GM21723 (cell line): Measurements from ENCODE around the gene ERVMER34-1.

Experiments
- ATAC-seq: cut with Tn5 transposase; IDR thresholded peaks from one replicate; pipeline ENCODE4 v1.9.1; 2021; ENCODE audit warnings: mild to moderate bottlenecking, moderate library complexity; ENCODE audit not compliant: unreplicated experiment

The ERVMER34-1 gene, protein sequence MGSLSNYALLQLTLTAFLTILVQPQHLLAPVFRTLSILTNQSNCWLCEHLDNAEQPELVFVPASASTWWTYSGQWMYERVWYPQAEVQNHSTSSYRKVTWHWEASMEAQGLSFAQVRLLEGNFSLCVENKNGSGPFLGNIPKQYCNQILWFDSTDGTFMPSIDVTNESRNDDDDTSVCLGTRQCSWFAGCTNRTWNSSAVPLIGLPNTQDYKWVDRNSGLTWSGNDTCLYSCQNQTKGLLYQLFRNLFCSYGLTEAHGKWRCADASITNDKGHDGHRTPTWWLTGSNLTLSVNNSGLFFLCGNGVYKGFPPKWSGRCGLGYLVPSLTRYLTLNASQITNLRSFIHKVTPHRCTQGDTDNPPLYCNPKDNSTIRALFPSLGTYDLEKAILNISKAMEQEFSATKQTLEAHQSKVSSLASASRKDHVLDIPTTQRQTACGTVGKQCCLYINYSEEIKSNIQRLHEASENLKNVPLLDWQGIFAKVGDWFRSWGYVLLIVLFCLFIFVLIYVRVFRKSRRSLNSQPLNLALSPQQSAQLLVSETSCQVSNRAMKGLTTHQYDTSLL

GRCh38 chr4:52750819-52751486 is at the start of gene ERVMER34-1:
ERVMER34-1 (minus strand) TSS chr4:52751425; CDS start chr4:52745520, 5,905 bp downstream.
- ATAC-seq, result no peak

DNA sequence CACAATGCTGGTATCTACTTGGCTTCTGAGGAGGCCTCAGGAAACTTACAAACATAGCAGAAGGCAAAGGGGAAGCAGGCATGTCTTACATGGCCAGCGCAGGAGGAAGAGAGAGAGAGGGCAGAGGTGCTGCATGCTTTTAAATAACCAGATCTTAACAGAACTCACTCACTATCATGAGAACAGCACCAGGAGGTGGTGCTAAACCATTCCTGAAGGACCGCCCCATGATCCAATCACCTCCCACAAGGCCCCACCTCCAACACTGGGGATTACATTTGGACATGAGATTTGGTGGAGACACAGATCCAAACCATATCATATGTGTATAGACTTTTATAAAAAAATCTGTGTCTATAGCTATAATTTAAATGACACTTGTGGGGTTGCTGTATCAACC is 48.6 kb upstream of the ERVMER34-1 start:
- ATAC-seq, result no peak

- ATAC-seq, result no peak
Observed at GRCh38 chr4:52795533-52795932, 44.3 kb upstream of the ERVMER34-1 start.

GRCh38 chr4:52791936-52792335 is 40.7 kb upstream of the ERVMER34-1 start:
- ATAC-seq, result no peak

DNA sequence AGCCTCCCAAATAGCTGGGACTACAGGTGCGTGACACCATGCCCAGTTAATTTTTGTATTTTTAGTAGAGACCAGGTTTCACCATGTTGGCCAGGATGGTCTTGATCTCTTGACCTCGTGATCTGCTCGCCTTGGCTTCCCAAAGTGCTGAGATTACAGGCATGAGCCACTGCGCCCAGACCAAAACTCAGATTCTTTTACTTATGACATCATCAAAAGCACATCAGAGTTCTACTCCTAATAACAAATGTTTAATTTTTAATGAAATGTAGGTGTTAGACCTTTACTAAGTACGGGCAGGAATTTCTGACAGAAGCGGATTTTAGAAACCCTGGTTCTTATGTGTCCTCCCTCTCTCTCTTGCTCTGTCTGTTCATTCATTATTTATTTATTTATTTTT is 38.5 kb upstream of the ERVMER34-1 start:
- no peak for ATAC-seq

DNA sequence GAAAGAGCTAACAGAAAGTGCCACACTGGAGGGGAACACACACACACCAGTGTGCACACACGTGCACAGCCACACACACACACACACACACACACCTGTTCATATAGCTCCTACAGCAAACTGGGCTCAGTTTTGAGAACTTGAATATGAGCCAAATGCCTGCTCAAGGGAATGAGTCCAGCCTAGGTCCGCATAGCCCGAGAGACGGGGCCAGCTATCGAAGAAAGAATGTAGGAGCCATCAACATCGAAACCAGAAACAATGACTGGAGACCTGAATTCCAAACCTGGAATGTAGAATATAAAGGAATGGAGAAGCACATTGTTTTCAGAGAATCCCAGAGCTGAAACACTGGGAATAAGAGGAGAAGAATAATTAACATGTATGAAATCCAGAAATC is 37.6 kb upstream of the ERVMER34-1 start:
- ATAC-seq, result no peak

- no peak for ATAC-seq
Observed at GRCh38 chr4:52783069-52783468, 31.8 kb upstream of the ERVMER34-1 start.

DNA sequence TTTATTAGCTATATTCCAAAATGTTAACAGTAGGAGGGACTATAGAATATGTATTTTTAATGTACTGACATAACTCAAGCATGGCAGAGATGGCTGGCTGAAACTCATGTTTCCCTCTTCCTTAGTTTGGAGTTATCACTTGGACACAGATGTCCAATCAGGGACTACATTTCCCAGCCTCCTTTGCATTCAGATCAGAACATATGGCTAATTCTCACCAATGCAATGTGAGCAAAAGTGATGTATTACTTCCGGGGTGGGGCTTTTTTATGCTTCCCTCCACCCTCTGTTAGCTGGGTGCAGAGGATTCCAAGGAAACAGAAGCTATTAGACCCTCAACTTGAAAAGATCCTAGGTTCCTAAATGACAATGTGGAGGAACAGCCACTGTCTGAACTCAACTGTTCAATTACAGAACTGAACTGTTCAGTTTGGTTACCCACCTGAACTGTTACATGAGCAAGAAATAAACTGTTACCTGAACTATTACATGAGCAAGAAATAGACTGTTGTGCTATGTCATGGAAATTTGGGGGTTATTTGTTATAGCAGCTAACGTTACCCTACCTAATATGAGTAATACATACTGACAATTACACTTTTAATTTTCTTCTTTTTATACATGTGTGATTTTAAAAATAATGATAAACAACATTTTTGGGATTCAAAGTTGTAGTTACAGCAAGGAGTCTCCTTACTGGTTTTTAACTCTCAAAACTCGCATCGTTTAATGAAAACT is 29.6 kb upstream of the ERVMER34-1 start:
- no peak for ATAC-seq

DNA sequence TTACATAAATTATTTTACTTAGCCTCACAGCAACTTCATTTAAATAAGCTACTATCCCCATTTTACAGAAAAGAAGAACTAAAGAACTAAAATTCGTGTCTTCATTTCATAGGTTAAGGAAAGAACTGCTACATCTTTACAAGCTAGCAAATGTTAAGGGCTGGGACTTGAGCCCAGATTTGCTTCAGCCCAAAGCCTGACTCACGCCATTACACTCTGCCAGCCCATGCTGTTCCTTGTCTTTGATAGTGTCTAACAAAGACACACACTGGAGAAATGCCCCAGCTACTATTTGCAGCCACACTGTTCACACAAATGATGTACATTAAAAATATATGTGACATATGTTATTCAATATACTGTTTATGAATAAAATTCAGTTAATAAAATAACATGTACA is 29.0 kb upstream of the ERVMER34-1 start:
- ATAC-seq, result no peak

DNA sequence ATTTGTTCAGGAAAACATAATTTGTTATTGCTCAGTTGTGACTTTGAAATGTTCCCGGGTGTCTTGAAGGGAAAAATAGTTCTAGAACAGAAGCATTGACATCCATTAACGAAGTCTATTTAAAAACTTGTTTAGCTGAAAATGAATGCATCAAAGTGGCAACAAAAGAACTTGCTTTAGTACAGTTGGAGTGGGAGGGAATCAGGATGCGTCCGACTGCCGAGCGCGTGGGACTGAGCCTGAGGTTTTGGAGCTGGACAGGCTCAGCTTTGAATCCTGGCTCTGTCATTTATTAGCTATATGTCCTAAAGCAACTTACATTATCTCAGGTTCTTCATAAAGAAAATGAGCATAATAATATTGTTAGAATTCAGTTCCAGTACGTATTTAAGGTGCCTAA is 9.0 kb upstream of the ERVMER34-1 start:
- no peak for ATAC-seq

GRCh38 chr4:52755426-52755825 is 4.2 kb upstream of the ERVMER34-1 start:
- ATAC-seq, result no peak

DNA sequence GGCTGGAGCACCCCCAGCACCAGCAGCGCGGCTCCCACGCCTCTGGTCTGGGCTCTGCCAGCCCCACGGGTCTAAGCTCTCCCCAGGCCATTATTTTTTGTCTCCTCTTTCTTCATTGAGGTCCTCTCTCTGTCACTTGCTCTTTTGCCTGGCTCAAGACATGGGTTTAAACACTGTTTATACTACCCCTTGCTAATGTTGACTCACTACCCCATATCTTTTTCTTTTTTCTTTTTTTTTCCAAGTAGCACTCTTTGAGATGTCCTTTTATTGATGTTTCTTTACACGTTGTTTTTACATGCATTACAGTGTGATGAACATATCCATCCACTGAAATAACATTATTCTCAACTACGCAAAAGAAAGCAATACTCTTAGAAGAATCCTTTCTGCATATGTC is 1.7 kb upstream of the ERVMER34-1 start:
- no peak for ATAC-seq

GRCh38 chr4:52751487-52751911 is 274 bp upstream of the ERVMER34-1 start:
- ATAC-seq, result no peak

DNA sequence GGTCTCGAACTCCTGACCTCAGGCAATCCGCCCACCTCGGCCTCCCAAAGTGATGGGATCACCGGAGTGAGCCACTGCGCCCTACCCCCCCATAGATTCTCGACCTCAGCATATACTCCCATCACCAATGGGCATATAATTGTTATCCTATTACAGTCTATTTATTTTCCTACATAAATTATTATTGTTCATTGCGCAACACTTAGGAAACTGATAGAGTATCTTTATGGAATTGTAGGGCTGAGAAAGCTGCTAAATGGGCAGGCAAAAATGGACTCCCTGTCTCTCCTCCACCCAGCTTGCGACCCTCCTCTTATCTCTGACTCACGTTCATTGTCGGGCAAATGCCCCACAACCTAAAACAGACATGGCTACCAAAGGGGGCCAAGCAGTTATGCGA is 1.0 kb downstream of the ERVMER34-1 start:
- no peak for ATAC-seq

DNA sequence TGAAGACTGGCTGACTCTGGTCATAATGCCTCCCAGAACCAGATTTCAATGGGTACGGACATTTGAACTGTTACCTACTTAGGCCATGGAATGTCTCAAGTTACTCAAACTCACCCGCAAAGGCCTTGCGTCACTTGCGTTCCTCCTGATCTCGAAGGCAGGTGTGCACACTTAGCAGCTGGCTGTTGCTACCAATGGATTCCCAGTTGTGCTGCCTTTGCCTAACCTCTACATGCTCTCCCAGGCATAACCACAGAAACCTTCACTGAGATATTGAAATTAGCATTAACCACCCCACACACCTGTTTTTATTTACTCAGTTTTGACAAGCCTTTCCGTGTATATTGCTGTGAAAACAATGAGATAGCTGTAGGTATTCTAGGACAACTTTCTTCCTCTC is 2.8 kb downstream of the ERVMER34-1 start:
- no peak for ATAC-seq

- no peak for ATAC-seq
Observed at GRCh38 chr4:52744588-52744987, 6.6 kb downstream of the ERVMER34-1 start.

- ATAC-seq, result no peak
Observed at GRCh38 chr4:52743444-52744019, 7.7 kb downstream of the ERVMER34-1 start.

GRCh38 chr4:52729586-52729985 is 21.6 kb downstream of the ERVMER34-1 start:
- ATAC-seq, result no peak

- ATAC-seq, result no peak
Observed at GRCh38 chr4:52728691-52729240, 22.5 kb downstream of the ERVMER34-1 start.

GRCh38 chr4:52726826-52727580 is 24.2 kb downstream of the ERVMER34-1 start:
- ATAC-seq, result no peak
